HCT116 (cell line): Measurements from ENCODE around the gene SLC19A1.
"Not testable (repeated sequence)": the region's sequence is repeated elsewhere in the genome, so short reads cannot be mapped to it uniquely, and the experiment has no call there.

Source experiments
- CEBPB ChIP-seq: IDR thresholded peaks from 2 replicates; pipeline ENCODE4 v1.6.1; 2012; ENCODE audit warnings: low read depth
- CTCF ChIP-seq, 3 experiments: fragments of 200-600 bp in 1 of 3; sonication (generic) in 1 of 3; IDR thresholded peaks in 2 of 3; conservative IDR thresholded peaks in 1 of 3; 2 replicates each; pipeline ENCODE4 v1.5.1; 2012 to 2017; ENCODE audit warnings: low read depth in 2 of 3, low read length in 2 of 3, antibody characterized with exemption in 1 of 3, borderline replicate concordance in 1 of 3, control low read depth in 1 of 3, mild to moderate bottlenecking in 1 of 3, mixed read lengths in 1 of 3, mixed run types in 1 of 3, moderate library complexity in 1 of 3; ENCODE audit not compliant: insufficient read depth in 1 of 3
- EGR1 ChIP-seq: IDR thresholded peaks from 2 replicates; pipeline ENCODE4 v1.6.1; 2012; ENCODE audit warnings: low read depth
- ELF1 ChIP-seq: IDR thresholded peaks from 2 replicates; pipeline ENCODE4 v1.6.1; 2012; ENCODE audit warnings: low read depth, borderline replicate concordance
- EZH2 ChIP-seq: fragments of 200-600 bp; sonication (generic); IDR thresholded peaks from 2 replicates; pipeline ENCODE4 v1.6.1; 2017; ENCODE audit warnings: antibody characterized with exemption, mixed run types
- EZH2phosphoT487 ChIP-seq: fragments of 200-600 bp; IDR thresholded peaks from 2 replicates; pipeline ENCODE4 v1.6.1; 2018; ENCODE audit warnings: antibody characterized with exemption, borderline replicate concordance
- POLR2A ChIP-seq: IDR thresholded peaks from 2 replicates; pipeline ENCODE4 v1.7.0; 2011; ENCODE audit warnings: borderline replicate concordance; ENCODE audit not compliant: insufficient read depth, insufficient read length; ENCODE audit errors: extremely low read depth
- POLR2AphosphoS5 ChIP-seq: IDR thresholded peaks from 2 replicates; pipeline ENCODE4 v1.6.1; 2011; ENCODE audit warnings: mild to moderate bottlenecking, low read depth, low read length, moderate library complexity
- RAD21 ChIP-seq: IDR thresholded peaks from 2 replicates; pipeline ENCODE4 v1.6.1; 2012; ENCODE audit warnings: low read depth, mild to moderate bottlenecking
- SIN3A ChIP-seq: IDR thresholded peaks from 2 replicates; pipeline ENCODE4 v1.6.1; 2012; ENCODE audit warnings: low read depth
- SRF ChIP-seq: IDR thresholded peaks from 2 replicates; pipeline ENCODE4 v1.6.1; 2012; ENCODE audit warnings: low read depth
- ZFX ChIP-seq: fragments of 450-650 bp; IDR thresholded peaks from 2 replicates; pipeline ENCODE4 v1.6.1; 2017
- TF ChIP-seq, protein P1 (sequence below): IDR thresholded peaks from 2 replicates; pipeline ENCODE4 v1.6.1; 2012; ENCODE audit warnings: low read depth

DNA sequence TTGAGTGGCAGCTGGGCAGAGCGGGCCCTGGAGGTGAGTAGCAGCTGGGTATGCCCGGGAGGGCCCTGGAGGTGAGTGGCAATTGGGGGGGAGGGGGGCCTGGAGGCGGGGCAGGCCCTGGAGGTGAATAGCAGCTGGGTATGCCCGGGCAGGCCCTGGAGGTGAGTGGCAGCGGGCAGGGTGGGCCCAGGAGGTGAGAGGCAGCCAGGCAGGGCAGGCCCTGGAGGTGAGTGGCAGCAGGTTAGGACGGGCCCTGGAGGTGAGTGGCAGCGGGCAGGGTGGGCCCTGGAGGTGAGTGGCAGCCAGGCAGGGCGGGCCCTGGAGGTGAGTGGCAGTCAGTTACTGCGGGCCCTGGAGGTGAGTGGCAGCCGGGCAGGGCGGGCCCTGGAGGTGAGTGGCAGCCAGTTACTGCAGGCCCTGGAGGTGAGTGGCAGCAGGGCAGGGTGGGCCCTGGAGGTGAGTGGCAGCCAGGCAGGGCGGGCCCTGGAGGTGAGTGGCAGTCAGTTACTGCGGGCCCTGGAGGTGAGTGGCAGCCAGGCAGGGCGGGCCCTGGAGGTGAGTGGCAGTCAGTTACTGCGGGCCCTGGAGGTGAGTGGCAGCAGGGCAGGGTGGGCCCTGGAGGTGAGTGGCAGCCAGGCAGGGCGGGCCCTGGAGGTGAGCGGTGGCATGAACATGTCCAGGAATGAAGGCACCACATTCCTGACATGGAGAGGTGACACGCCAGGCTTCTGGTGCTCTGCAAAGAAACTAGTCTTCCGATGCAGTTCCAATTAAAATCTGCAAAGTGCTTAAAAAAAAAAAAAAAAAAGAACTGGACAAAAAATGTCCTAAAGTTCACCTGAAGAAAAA, 14.9 kb downstream of the SLC19A1 start:
- not testable (repeated sequence) for TF ChIP-seq CTCF (IDR thresholded peaks at IDR 0.05 in 2 of 3, conservative IDR thresholded peaks at IDR 0.05 in 1 of 3; ENCODE audit: borderline replicate concordance in 1 of 3, insufficient read depth in 1 of 3, low read depth in 2 of 3, low read length in 2 of 3); POLR2A; SRF; EGR1; CEBPB; ELF1; SIN3A; EZH2; EZH2phosphoT487; RAD21; POLR2AphosphoS5; ZFX
- TF ChIP-seq, protein P1, sequence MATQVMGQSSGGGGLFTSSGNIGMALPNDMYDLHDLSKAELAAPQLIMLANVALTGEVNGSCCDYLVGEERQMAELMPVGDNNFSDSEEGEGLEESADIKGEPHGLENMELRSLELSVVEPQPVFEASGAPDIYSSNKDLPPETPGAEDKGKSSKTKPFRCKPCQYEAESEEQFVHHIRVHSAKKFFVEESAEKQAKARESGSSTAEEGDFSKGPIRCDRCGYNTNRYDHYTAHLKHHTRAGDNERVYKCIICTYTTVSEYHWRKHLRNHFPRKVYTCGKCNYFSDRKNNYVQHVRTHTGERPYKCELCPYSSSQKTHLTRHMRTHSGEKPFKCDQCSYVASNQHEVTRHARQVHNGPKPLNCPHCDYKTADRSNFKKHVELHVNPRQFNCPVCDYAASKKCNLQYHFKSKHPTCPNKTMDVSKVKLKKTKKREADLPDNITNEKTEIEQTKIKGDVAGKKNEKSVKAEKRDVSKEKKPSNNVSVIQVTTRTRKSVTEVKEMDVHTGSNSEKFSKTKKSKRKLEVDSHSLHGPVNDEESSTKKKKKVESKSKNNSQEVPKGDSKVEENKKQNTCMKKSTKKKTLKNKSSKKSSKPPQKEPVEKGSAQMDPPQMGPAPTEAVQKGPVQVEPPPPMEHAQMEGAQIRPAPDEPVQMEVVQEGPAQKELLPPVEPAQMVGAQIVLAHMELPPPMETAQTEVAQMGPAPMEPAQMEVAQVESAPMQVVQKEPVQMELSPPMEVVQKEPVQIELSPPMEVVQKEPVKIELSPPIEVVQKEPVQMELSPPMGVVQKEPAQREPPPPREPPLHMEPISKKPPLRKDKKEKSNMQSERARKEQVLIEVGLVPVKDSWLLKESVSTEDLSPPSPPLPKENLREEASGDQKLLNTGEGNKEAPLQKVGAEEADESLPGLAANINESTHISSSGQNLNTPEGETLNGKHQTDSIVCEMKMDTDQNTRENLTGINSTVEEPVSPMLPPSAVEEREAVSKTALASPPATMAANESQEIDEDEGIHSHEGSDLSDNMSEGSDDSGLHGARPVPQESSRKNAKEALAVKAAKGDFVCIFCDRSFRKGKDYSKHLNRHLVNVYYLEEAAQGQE = not testable (repeated sequence)
